BE2C (cell line): ENCODE results near the gene DGLUCY.
"Not testable (repeated sequence)": the region's sequence is repeated elsewhere in the genome, so short reads cannot be mapped to it uniquely, and the experiment has no call there.

Experiments
- DNase-seq: peaks from one replicate; pipeline ENCODE4 v3.0.0-alpha.2; 2020
- H3K27me3 ChIP-seq: fragments of 250-450 bp; sonication (Bioruptor Pico); 2 replicates; pipeline ENCODE4 v1.5.1; 2020; ENCODE audit warnings: mild to moderate bottlenecking
- H3K36me3 ChIP-seq: fragments of 250-450 bp; sonication (Bioruptor Pico); 2 replicates; pipeline ENCODE4 v1.5.1; 2020; ENCODE audit warnings: mild to moderate bottlenecking
- H3K4me1 ChIP-seq: fragments of 250-450 bp; sonication (Bioruptor Pico); 2 replicates; pipeline ENCODE4 v1.5.1; 2020
- H3K4me3 ChIP-seq: 2 replicates; pipeline ENCODE4 v1.5.1; 2011; ENCODE audit warnings: low read depth, low read length
- H3K9me3 ChIP-seq: fragments of 250-450 bp; sonication (Bioruptor Pico); 2 replicates; pipeline ENCODE4 v1.5.1; 2020
- CTCF ChIP-seq: IDR thresholded peaks from 2 replicates; pipeline ENCODE4 v1.5.1; 2012; ENCODE audit warnings: mild to moderate bottlenecking, low read depth, low read length

DGLUCY gene

GRCh38 chr14:91078095-91078737, 35.7 kb upstream of the DGLUCY start:
- H3K4me3 ChIP-seq: no peak overlapping the region
- no peak for TF ChIP-seq CTCF

GRCh38 chr14:91080071-91080470, 33.8 kb upstream of the DGLUCY start:
- H3K4me3 ChIP-seq: no peak overlapping the region
- DNase-seq: no peak
- H3K36me3 ChIP-seq: no peaks in the 10 kb centered on the region
- no peak for TF ChIP-seq CTCF
- no peaks in the 10 kb centered on the region for H3K9me3 ChIP-seq
- no peaks in the 10 kb centered on the region for H3K4me1 ChIP-seq
- no peaks in the 10 kb centered on the region for H3K27me3 ChIP-seq

More at GRCh38 chr14:91078095-91078737, 35.7 kb upstream of the DGLUCY start:
- Histone ChIP-seq H3K36me3 (no peaks in the 10 kb centered on the region), H3K9me3 (no peaks in the 10 kb centered on the region), H3K4me1 (no peaks in the 10 kb centered on the region), H3K27me3 (no peaks in the 10 kb centered on the region)
- DNase-seq: no peak

- Histone ChIP-seq H3K9me3 (no peaks in the 10 kb centered on the region), H3K4me1 (no peaks in the 10 kb centered on the region), H3K27me3 (no peaks in the 10 kb centered on the region), H3K36me3 (no peaks in the 10 kb centered on the region), H3K4me3 (no peak overlapping the region)
- no peak for TF ChIP-seq CTCF
- no peak for DNase-seq
Measured at GRCh38 chr14:91082282-91082681, 31.6 kb upstream of the DGLUCY start.

- no peaks in the 10 kb centered on the region for H3K27me3 ChIP-seq
- H3K36me3 ChIP-seq: no peaks in the 10 kb centered on the region
- no peak for DNase-seq
- TF ChIP-seq CTCF: no peak
- H3K4me3 ChIP-seq: no peak overlapping the region
- no peaks in the 10 kb centered on the region for H3K9me3 ChIP-seq
- H3K4me1 ChIP-seq: no peaks in the 10 kb centered on the region
Measured at GRCh38 chr14:91084516-91084915, 29.4 kb upstream of the DGLUCY start.

GRCh38 chr14:91087470-91087869, 26.4 kb upstream of the DGLUCY start:
- H3K9me3 ChIP-seq, H3K4me3 ChIP-seq, H3K4me1 ChIP-seq, DNase-seq, H3K36me3 ChIP-seq, H3K27me3 ChIP-seq: not testable (repeated sequence)

- Histone ChIP-seq H3K9me3 (no peaks in the 10 kb centered on the region), H3K27me3 (no peaks in the 10 kb centered on the region), H3K36me3 (no peaks in the 10 kb centered on the region), H3K4me1 (no peaks in the 10 kb centered on the region), H3K4me3 (no peak overlapping the region)
- no peak for TF ChIP-seq CTCF
- no peak for DNase-seq
Measured at GRCh38 chr14:91088585-91089235, 25.2 kb upstream of the DGLUCY start.
